AG04449 (cell line): ENCODE measurements around the gene IGF2BP2.
"Not testable (repeated sequence)": the region's sequence is repeated elsewhere in the genome, so short reads cannot be mapped to it uniquely, and the experiment has no call there.

Source experiments
- CTCF ChIA-PET: fragments of 350-600 bp; formaldehyde crosslinking; extraction: SDS; loops from one replicate; lab custom pipeline; 2021; ENCODE audit warnings: antibody characterized with exemption; lab: Yijun Ruan, JAX
- POLR2A ChIA-PET: fragments of 400-600, 350-600 bp; formaldehyde crosslinking; extraction: SDS; loops from one replicate; lab custom pipeline; 2020; ENCODE audit warnings: antibody characterized with exemption, inconsistent platforms; lab: Yijun Ruan, JAX
- DNase-seq: peaks from one replicate; pipeline ENCODE4 v3.0.0-alpha.2; 2010; ENCODE audit warnings: low read depth, low spot score
- H3K4me3 ChIP-seq: 2 replicates; pipeline ENCODE4 v1.5.1; 2011; ENCODE audit warnings: low read depth, mild to moderate bottlenecking, control low read depth, low read length
- CTCF ChIP-seq: IDR thresholded peaks from one replicate; pipeline ENCODE4 v1.5.1; 2011; ENCODE audit warnings: mild to moderate bottlenecking, moderate library complexity, low read length, control low read depth, inconsistent platforms; ENCODE audit not compliant: insufficient read depth; ENCODE audit errors: missing control alignments

IGF2BP2 gene

GRCh38 chr3:185864767-185865166 is 39.9 kb upstream of the IGF2BP2 start:
- no peak overlapping the region for H3K4me3 ChIP-seq
- DNase-seq: no peak
- ChIA-PET CTCF (no interaction called here), POLR2A (no interaction called here)
- TF ChIP-seq CTCF: no peak

- no peak for TF ChIP-seq CTCF
- ChIA-PET CTCF (no interaction called here), POLR2A (no interaction called here)
- no peak overlapping the region for H3K4me3 ChIP-seq
- DNase-seq: no peak
Observed at GRCh38 chr3:185862920-185863319, 38.1 kb upstream of the IGF2BP2 start.

GRCh38 chr3:185859294-185859972 is 34.6 kb upstream of the IGF2BP2 start:
- no peak overlapping the region for H3K4me3 ChIP-seq
- POLR2A ChIA-PET: no interaction called here
- CTCF ChIA-PET: interaction anchor here (1.3 to 1.4 kb wide), 2 partner anchors 9 to 200 kb away, joined by 3 to 5 read pairs; no protein-coding TSS in a partner anchor
- TF ChIP-seq CTCF: no peak
- DNase-seq: no peak

- H3K4me3 ChIP-seq: no peak overlapping the region
- DNase-seq: no peak
- CTCF ChIA-PET: interaction anchor here (1.3 to 1.4 kb wide), 2 partner anchors 8 to 199 kb away, joined by 3 to 5 read pairs; no protein-coding TSS in a partner anchor
- POLR2A ChIA-PET: no interaction called here
- TF ChIP-seq CTCF: no peak
Observed at GRCh38 chr3:185858502-185859225, 33.8 kb upstream of the IGF2BP2 start.

GRCh38 chr3:185857208-185857607 is 32.4 kb upstream of the IGF2BP2 start:
- CTCF ChIA-PET: interaction anchor here (1.0 to 1.7 kb wide), 2 partner anchors 89 to 197 kb away, joined by 3 to 5 read pairs; no protein-coding TSS in a partner anchor
- DNase-seq: no peak
- no peak for TF ChIP-seq CTCF
- no peak overlapping the region for H3K4me3 ChIP-seq
- POLR2A ChIA-PET: no interaction called here

- POLR2A ChIA-PET: no interaction called here
- no peak overlapping the region for H3K4me3 ChIP-seq
- no peak for TF ChIP-seq CTCF
- DNase-seq: no peak
- CTCF ChIA-PET: interaction anchor here (1.0 to 1.7 kb wide), 3 partner anchors 11 to 197 kb away, joined by 3 to 5 read pairs (median 3); no protein-coding TSS in a partner anchor
Observed at GRCh38 chr3:185856652-185857051, 31.8 kb upstream of the IGF2BP2 start.

- DNase-seq, H3K4me3 ChIP-seq, POLR2A ChIA-PET, CTCF ChIA-PET: not testable (repeated sequence)
Observed at GRCh38 chr3:185853771-185854170, 28.9 kb upstream of the IGF2BP2 start.
